Activated CD8-positive, alpha-beta memory T cell treated with anti-CD3 and anti-CD28 coated beads, Interleukin-2, amount 50 U/mL, for 24 hours (primary cell): ENCODE data around the gene GLYATL2.

Experiments used
- DNase-seq: peaks from one replicate; pipeline ENCODE4 v3.0.0-alpha.2; 2020; ENCODE audit errors: extremely low read depth

GLYATL2 gene

DNA sequence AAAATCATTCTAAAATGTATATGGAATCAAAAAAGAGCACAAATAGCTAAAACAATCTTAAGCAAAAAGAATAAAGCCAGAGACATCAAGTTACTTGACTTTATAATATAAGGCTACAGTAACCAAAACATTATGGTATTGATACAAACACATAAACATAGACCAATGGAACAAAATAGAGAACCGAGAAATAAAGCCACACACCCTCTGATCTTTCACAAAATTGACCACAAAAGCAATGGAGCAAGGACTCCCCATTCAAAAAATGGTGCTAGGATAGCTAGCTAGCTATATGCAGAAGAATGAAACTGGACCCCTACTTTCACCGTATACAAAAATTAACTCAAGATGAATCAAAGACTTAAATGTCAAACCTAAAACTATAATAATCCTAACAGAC lies 43.2 kb downstream of the GLYATL2 start:
- DNase-seq: no peak

DNA sequence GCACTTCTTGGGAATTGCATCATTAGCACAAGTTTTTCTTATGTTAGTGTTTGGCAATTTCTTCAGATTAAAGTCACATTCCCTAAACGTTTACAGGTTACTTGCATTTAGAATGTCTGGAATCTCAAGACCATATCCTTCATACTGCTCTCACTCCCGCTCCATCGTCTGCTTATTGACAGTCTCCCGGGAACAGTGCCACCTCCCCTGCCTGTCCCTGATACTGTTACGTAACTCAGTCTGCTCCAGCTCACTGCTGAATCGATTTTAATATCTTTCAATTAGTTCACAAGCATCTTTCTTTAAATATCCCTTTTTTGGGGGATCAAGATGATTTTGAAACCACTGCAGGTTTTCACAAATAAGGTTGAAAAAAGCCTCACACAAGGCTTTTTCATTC lies 48.2 kb downstream of the GLYATL2 start:
- no peak for DNase-seq

DNA sequence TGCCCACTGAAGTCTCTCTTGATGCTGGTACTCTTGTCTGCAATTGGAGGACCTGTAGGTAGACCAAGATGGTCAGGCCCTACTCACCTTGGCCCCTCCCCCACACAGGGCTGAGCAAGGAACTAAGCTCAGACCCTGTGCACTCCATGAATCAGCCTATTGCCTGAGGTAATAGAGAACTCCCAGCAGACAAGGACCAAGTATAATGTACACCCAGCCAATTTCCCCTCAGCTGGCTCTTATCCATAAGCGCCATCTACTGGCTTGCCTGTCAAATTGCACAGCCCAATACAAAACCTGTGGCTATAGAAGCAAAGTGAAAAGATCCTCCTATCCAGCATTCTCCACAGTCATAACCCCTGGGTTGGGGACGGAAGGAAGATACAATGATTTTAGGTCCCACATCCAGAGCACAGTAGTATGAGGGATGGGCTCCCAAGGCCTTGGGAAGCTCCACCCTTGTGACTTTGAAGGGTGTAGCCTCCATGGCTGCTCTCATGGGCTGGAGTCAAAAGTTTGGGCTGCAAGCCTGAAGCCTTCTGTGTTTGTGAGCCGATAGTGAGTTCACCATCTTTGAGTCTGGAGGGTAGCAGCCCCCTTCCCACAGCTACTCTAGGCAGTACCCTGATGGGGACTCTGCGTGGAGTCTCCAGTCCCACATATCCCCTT lies 56.0 kb downstream of the GLYATL2 start:
- peak; percentile 1 for DNase-seq

DNA sequence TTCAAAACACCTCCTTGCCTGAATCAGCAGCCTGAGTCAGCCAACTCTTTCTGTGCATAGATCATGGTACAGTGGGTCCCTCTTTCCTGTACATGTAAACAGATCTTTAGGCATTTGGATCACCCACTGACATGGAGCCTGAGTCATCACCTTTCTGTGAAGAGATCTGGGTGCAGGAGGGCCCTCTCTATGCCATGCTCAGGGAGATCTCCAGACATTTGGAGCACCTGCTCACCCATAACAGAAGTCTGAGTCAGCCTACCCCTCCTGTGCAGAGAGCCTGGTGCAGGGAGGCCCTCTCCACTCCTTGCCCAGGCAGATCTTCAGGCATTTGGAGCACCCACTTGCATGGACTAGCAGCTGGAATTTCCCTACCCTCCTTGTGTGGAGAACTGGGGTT lies 56.6 kb downstream of the GLYATL2 start:
- DNase-seq: no peak

DNA sequence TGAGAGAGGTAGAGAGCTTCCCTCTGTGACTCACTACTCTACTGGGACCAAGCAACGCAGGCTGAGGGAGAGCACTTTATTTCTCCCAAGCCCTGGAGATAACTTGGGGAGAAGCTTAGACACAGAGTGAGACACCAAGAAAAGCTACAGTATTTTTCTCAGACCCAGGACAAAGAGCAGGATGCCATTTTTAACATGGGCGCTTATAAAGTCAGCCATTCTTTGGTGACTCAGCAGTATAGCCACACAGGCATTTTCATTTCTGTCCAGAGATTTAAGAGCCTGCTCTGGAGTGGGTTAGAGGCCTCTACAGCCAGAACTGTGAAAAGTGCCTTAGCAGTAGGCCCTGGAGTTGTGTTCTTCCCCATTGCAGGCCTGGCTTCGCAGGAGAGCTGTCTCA lies 57.8 kb downstream of the GLYATL2 start:
- DNase-seq: no peak

DNA sequence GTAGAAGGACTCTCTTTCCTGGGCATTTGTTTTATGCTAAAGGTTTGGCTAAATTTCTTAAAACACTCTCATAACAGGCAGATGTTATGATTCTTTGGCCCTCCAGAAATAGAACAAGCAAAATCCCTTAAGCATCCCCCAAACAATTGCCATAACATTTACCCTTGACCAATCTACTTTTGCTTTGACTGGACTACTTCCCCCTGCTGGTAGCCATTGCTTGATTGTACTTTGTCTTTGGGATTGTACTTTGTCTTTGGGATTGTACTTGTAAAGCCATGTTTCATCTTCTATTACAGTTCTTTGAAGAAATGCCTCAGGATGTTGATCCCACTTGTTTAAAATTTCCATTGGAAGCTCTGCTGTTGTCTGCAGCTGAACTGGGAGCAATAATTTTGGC lies 59.5 kb downstream of the GLYATL2 start:
- DNase-seq: no peak
